Fibroblast of villous mesenchyme (primary cell): ENCODE measurements around the gene PRPS1L1. TPM values are rescaled to one million over a fixed set of nuclear protein-coding genes. Genes with fewer than 3 reads are reported as not detected.

Experiments used
- DNase-seq: peaks from one replicate; pipeline ENCODE4 v3.0.0-alpha.2; 2010; ENCODE audit warnings: low read depth
- H3K4me3 ChIP-seq: 2 replicates; pipeline ENCODE4 v1.5.1; 2011; ENCODE audit warnings: low read depth, mild to moderate bottlenecking, low read length
- total RNA-seq: library from RNA; depleted of rRNA; stranded (reverse); fragments of >200 nt; gene quantifications from 2 replicates; pipeline ENCODE4 v1.2.3, GENCODE V29; 2012
- TF ChIP-seq, protein P1 (sequence below): IDR thresholded peaks from 2 replicates; pipeline ENCODE4 v1.5.1; 2012; ENCODE audit warnings: low read depth, mild to moderate bottlenecking, low read length; ENCODE audit not compliant: insufficient read depth

The PRPS1L1 gene
- total RNA-seq, 1 donor, result not detected

DNA sequence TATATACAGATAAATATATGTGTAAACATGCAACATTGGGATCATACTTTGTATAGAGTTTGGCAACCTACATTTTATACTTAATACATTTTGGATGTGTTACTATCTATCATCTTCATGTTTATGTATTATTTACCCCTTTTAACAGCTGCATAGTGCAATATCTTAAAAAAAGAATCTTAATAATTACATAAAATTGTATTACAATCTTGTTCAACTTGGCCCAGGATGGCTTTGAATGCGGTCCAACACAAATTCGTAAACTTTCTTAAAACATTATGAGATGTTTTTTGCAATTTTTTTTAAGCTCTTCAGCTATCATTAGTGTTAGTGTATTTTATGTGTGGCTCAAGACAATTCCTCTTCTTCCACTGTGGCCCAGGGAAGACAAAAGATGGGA lies 26.3 kb upstream of the PRPS1L1 start:
- no peak overlapping the region for H3K4me3 ChIP-seq
- TF ChIP-seq, protein P1, sequence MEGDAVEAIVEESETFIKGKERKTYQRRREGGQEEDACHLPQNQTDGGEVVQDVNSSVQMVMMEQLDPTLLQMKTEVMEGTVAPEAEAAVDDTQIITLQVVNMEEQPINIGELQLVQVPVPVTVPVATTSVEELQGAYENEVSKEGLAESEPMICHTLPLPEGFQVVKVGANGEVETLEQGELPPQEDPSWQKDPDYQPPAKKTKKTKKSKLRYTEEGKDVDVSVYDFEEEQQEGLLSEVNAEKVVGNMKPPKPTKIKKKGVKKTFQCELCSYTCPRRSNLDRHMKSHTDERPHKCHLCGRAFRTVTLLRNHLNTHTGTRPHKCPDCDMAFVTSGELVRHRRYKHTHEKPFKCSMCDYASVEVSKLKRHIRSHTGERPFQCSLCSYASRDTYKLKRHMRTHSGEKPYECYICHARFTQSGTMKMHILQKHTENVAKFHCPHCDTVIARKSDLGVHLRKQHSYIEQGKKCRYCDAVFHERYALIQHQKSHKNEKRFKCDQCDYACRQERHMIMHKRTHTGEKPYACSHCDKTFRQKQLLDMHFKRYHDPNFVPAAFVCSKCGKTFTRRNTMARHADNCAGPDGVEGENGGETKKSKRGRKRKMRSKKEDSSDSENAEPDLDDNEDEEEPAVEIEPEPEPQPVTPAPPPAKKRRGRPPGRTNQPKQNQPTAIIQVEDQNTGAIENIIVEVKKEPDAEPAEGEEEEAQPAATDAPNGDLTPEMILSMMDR, result no peak
- DNase-seq, result no peak

DNA sequence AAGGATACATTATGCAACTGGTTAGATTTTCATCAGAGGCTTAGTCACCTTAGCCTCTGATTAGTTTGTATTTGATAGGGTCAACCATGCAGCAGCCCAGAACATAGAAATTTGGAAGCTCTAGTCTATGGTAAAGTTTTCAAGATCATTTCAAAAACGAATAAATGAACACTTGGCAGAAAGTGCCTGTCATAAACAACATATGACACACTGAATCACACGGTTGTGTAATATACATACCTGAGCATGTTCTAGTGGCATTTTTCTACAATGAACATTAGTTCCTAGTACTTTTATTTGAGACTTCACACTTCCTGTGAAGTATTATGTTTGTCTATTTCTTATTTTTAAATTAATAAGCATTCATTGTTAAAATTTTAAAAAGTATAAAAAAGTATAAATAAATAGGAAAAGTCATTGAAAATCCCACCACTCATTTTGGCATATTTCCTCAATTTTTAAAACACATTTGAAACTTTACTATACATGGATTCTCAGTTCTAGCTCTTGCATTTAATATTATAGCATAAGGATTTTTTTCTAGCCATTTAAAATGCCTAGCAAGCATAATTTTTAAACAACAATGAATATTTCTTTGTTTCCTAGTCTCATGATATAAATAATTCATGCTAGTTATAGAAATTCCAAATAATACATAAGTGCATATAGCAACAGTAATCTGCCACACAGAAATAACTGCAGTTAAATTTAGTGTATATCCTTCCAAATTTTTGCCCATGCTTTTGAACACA lies 25.7 kb upstream of the PRPS1L1 start:
- no peak for DNase-seq
- no peak overlapping the region for H3K4me3 ChIP-seq
- TF ChIP-seq, protein P1, result no peak

DNA sequence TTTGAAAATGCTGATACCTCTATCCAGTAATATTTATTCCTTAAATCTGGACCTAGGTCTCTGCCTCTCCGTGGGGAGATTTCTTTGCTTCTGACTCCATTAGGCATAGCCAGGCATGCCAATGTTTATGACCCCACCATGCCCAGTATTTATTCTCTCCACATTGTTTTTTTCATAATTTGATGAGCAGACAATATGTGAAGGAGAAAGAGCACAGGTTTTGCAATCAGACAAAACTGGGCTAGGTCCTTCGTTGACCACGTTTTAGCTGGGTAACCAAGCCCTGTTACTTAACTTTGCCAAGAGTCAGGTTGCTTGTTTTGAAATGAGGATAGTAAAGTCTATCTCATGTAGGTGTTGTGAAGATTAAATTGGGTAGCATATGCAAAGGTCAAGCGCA lies 21.6 kb upstream of the PRPS1L1 start:
- H3K4me3 ChIP-seq, result no peak overlapping the region
- DNase-seq, result no peak
- TF ChIP-seq, protein P1, result no peak

DNA sequence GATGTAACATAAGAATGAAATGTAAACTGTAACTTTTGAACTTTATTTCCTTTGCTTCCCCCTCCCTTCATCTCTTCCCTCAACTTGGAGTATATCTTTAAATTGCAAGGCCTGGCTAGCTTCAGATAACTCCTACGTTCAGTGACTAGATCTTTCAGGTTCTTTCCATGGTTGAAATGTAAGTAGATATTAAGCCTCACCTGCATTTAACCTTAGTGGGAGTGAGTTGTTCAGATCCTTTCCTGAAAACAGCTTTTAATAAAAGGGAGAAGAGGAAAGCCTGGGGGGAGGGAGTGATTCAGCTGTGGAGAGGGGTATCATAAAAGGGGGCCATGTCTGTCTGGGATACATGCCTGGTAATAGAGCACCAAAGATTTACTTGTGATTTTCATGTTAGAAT lies 19.0 kb upstream of the PRPS1L1 start:
- no peak overlapping the region for H3K4me3 ChIP-seq
- no peak for DNase-seq
- TF ChIP-seq, protein P1, result no peak

DNA sequence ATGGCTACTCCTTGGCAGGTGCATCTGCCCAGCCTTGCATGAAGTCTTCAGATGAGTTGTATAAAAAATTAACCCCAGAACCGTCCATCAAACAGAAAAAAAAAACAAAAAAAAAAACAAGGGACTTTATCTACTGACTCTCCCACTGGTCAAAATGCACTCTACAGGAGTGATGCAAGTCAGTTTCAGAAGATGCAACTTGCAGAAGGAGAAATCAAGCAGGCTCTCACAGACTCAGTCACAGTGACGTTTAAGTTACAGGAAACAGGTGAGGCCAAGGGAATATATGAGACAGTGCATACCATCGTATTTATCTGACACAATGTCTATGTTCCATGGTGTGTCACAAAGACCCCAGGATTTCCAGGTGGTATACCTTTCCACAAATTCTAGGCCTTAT lies 17.5 kb upstream of the PRPS1L1 start:
- no peak overlapping the region for H3K4me3 ChIP-seq
- TF ChIP-seq, protein P1, result no peak
- DNase-seq, result no peak

DNA sequence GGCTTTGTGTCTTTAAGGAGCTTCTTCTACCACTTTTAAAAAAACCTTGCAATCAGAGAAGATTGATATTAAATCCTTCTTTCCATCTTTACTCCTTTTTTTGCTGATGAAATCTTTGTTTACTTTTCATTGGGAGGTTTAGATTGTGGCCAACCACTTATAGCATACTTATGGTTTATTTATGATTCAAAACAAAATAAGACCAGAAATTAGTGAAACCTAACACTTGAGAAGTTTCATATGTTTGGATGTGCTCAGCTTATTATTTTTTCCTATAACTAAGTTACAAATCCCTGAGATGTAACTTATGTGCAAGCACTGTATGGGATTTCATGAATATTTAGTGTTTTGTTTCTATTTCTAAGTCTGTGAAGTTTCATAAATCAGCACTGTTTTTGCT lies 13.5 kb upstream of the PRPS1L1 start:
- H3K4me3 ChIP-seq, result no peak overlapping the region
- DNase-seq, result peak; percentile 43
- TF ChIP-seq, protein P1, result no peak

DNA sequence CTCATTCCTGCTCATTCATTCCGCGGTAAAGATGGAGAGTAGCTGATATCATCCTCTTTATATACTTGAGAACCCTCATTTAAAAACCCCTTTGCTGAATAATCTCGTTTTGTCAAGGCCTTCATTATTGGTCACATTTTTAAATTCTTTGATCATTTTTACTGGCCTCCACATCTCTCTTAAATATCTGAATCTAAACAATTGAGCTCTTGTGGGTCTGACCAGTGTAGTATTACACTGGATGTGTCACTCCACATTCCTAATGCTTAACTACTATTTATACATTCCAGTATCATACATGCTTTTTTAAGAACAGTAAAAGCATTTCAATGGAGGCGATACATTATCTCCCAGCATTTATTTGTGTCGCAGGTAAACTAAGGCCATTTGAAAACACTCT lies 12.6 kb upstream of the PRPS1L1 start:
- TF ChIP-seq, protein P1, result no peak
- DNase-seq, result peak; percentile 44

More for the DNA sequence above, 12.6 kb upstream of the PRPS1L1 start:
- no peak overlapping the region for H3K4me3 ChIP-seq
